NCI-H2081 (cell line): ENCODE data around the gene TMOD1.
"Not testable (repeated sequence)": the region's sequence is repeated elsewhere in the genome, so short reads cannot be mapped to it uniquely, and the experiment has no call there.

ENCODE experiments used
- DNase-seq, 2 experiments: peaks; one replicate each; lab custom pipeline; 2025; lab: John Stamatoyannopoulos, UW

The TMOD1 gene

GRCh38 chr9:97498846-97499245, 2.6 kb upstream of the TMOD1 start:
- DNase-seq, result not testable (repeated sequence)

DNA sequence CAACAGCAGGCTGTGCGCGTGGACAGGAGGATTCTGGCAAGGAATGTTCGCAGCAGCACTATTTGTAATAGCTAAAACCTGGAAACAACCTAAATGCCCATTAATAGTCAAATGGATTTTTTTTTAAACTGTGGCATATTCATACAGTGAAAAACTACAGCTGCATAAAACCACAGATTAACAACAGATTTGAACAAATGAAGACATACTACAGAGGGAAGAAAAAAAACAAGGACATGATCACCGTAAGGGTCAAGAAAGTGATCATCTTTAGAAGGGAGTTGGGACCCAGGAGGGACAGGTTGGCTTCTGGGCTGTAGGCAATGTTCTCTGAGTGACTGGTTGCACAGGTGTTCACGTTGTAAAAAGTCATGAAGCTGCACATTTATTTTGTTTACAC, 1.2 kb upstream of the TMOD1 start:
- DNase-seq, result no peak

DNA sequence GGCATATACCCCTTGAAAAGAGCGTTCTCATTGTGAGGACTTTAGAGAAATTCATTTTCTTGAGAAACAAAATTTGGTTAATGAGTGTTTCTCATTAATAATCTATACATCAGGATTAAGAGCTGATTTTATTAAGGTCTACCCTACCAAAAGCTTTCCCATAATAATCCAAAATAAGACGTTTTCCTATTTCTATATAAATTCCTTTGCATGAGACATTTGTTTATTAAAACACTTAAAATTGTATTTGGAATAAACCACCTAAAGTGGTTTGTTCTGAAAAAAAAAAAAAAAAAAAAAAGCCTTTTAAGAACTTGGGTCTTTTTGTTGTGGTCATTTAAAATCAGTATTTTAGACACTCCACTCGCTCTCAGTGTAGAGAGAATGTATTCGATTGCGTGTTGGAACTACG, 695 bp upstream of the TMOD1 start:
- DNase-seq, result no peak

DNA sequence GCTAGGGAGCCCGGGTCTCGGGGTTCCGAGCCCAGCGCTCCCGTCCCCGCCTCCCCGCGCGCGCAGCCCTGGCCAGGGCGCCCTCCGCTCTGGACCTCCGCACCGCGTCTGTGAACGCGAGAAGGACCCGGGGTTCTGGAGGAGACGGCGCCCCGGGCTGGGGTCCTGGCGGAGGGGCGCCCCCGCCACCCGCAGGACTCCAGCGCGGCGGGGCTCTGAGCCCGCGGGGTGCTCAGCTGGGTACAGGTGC, 431 bp downstream of the TMOD1 start:
- no peak for DNase-seq

- no peak for DNase-seq
Measured at GRCh38 chr9:97502222-97502983, 937 bp downstream of the TMOD1 start.

- no peak for DNase-seq
Measured at GRCh38 chr9:97502984-97503861, 1.8 kb downstream of the TMOD1 start.

DNA sequence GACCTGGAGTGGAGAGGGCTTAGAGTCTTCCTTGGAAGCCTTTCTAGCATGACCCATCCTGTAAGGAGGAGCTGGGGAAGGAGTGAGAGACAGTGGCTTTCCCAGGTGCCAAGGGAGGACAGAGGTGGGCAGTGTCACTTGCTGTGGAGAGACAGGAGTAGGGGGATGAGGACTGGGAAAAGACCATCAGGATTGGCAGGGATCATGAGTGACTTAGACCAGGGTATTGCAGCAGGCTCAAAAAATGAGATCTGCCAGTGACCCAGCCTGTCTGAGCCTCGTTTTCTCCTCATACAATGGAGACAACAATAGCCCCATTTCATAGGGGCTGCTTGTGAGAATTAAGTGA, 2.4 kb downstream of the TMOD1 start:
- no peak for DNase-seq

DNA sequence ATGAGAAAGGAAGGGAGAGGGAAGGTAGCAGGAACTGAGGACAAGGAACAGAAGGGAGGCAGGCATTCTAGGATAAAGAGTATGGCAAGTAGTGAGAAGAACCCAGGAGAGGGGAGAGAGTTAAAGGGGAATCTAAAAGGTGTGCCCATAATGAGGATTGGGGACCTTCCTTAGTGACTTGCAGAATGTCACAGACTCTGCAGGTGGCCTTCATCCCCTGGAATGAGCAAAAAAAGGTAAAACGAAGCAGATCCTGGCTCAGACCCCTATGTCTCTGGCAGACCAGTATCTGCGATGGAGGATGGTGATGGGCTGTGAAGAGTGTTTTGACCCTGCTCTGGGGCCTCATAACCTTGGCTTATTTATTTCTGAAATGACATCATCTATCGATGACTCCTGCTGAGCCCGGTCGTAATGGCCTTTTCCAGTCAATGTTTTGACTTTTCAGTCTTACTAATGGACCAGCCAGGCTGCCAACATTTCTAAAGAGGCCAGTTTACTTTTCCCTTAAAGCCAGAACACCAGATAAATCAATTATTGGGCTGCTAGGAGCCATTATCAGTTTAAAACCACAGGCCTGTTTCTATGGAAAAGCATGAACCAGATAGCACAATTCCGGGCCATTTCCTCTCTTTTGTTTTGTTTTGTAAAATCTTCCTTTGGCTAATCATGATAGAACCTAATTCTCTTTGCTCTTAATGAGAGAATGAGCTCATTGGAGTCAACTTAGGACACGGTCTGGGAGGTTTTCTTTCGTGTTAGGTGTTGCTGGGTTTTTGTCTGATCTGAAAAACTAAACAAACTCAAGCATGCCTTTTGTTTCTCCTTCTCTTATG, 3.1 kb downstream of the TMOD1 start:
- peak in 1 of 2 experiments; percentile 27 for DNase-seq

DNA sequence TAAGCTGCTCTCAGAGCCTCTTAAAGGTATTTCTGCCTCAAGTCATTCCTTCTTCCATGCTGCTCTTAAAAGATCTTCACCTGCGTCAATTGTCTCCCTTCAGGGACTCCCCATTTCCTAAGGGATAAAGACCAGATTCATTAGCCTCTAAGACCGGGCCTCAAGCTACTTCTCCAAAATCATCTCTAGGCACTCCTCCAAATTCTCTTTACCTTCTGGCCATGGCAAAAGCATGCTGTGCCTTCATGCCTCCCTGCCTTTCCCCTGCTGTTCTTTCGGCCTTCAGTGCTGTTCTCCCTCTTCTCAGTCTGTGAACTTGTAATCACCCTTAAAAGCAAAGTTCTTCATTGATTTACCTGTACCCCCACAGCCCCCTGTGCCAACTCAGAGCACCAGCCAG, 4.4 kb downstream of the TMOD1 start:
- no peak for DNase-seq

- no peak for DNase-seq
Measured at GRCh38 chr9:97506306-97506705, 4.8 kb downstream of the TMOD1 start.

- no peak for DNase-seq
Measured at GRCh38 chr9:97506787-97507186, 5.3 kb downstream of the TMOD1 start.

DNA sequence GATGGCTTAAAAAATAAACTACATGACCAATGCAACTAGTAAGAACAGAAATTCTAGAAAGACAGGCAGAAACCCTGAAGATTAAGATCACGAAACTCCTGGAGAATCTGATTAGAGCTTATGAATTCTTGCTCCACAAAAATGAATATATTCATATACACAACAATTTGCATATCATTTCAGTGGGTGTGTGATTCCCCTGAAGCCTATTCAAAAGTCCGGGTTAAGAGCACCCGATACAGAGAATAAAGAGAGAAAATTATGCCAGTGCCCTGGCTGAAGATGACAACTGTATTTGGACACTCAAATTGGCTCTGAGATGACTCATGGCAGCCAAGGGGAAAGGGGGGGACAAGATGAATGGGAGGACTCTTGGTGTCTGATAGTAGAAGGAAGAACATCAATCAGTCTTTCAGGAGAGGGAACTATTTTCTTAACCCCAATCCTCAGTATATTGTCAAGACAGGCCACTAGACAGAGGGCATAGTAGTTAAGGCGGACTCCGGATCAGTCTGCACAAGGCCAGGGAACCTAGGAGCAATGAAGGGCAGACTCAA, 6.0 kb downstream of the TMOD1 start:
- DNase-seq, result no peak

DNA sequence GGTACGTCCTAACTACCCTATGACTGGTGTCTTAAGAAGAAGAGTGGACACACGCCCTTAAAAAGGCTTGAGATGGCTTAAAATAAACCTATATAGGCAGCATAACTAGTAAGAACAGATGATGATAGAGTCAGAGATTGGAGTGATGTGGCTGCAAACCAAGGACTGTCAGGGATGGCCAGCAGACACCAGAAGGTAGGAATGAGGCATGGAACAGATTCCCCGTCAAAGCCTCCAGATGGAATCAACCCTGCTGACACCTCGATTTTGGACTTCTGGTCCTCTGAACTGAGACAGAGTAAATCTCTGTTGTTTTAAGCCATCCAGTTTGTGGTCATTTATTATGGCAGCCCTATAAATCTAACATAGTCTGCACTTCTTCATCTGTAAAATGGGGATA, 7.4 kb downstream of the TMOD1 start:
- DNase-seq, result no peak

DNA sequence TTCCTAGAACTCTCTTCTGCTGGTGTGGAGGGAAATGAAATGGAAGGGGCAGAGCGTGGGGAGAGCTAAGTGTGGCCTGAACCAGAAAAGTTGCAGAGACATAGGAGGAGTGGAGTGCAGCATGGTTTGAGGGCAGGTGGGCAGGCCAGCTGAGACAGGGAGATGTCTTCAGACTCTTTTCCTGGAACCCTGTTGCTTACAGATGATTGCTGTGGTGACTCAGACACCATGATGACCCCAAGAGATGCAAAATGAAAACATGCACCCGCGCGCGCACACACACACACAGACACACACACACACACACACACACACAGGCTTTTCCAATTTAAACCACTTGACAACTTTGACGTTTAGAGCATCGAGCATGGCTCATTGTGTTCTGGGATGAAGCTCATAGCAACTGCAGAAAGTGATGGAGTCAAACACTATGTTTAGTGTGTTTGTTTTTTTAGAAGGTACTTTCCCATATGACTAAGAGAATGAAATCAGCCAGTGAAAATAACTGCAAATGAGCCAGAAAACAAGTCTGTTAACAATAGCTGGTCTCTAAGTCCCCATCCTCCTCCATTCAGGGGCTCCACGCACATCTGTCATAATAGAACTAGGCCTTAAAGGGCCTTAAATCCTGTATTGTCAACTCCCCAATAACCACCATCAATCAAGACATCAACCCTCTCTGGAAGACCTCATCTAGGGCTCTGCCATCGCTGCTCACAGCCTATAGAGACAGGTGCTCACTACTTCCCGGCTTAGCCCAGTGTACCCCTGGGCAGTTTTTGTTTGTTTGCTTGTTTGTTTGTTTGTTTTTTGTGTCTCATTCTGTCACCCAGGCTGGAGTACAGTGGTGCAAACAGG, 9.6 kb downstream of the TMOD1 start:
- no peak for DNase-seq

DNA sequence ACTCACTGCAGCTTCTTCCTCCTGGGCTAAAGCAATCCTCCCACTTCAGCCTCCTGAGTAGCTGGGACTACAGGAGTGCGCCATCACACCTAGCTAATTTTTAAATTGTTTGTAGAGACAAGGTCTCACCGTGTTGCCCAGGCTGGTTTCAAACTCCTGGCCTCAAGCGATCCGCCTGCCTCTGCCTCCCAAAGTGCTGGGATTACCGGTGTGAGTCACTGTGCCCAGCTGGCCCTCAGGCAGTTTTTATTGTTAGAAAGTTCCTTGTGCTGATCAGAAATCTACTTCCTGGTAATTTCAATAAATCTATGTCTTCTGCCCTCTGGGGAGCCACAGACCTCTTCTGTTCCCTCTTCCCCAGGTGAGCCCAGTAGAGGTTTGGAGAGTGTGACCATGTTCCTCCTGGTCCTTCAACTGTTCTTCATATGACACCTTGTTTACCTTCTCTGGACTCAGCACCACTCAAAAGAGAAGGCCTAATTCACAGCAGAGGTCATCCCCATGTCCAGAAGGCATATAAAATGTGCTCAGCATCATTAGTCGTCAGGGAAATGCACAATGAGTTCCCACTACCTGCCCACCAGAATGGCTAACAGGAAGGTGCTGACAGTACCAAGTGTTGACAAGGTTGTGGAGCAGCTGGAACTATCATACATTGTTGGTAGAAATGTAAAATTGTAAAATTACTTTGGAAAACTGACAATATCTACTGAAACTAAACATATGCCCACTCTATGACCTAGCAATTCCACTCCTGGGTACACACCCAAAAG, 10.4 kb downstream of the TMOD1 start:
- no peak for DNase-seq

GRCh38 chr9:97512966-97513560, 11.6 kb downstream of the TMOD1 start:
- no peak for DNase-seq

DNA sequence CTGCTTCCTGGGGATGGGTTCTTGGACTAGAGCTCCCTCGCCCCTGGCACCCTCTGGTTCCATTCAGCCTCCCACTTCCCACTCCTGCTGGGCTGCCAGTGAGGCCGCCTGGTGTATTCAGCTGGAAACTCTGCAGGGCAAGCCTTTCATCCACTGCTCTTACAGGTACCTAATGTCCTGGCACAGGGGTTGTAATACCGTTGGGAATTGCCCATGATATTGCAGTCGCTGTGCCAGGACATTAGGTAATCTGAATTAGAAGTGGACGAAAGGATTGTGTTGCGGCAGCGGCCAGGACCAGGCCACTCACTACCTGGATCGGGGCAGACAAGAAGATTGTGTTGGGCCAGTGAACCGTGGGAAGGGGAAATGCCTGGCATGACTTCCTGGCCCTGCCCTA, 13.1 kb downstream of the TMOD1 start:
- no peak for DNase-seq

GRCh38 chr9:97515662-97516061, 14.2 kb downstream of the TMOD1 start:
- no peak for DNase-seq

DNA sequence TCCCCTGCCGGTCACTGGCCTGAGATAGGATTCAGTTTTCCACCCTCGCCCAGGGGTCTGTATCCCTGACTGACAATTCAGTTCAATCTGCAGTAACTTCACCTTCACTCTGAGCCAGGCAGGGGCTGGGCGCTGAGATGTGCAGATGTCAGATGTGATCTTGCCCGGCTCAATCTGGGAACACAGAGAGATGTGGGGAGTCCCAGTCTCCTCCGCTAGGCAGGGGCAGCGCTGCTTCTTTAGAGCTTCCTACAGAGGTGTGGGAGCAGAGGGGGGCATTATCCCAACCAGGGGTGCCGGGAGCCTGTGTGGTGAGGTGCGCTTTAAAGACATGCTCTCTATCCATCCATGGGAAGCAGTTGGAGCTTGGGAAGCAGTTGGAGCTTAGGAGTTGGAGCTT, 14.6 kb downstream of the TMOD1 start:
- no peak for DNase-seq

DNA sequence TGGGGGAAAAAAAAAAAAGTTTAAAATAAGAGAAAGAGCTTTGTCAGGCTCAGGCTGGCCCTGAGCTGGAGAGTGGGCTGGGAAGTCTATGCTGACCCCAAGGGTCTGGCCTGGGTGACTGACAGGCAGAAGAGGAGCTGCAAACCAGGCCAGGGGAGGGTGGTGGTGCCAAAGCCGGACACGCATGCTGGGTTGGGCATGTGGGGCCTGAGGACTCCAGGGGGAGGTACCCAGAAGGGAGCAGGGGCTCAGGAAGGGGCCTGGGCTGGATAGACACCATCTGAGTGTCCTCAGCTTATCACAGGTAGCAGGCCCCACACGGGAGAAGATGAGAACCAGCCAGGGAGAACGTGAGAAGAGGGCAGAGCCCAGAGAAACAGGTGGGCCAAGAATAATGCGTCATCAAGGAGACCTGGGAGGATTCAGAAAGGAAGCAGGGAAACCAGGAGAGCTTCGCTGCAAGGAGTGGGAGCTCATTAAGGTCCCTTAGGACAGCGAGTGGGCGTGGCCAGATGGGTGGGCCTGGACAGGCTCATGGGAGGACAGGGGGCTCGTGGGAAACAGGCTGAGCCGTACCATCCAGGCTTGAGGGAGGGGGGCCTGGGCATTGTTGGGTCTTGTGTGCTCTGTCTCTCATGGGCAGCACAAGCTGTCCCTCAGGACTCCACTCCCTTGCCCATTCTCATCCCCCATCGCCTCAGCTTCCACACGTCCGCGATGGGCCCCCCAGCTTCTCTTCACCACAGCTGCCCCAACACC, 16.0 kb downstream of the TMOD1 start:
- no peak for DNase-seq
